GM12865 (cell line): ENCODE measurements around the gene VAC14.

ENCODE experiments used
- DNase-seq: peaks from one replicate; pipeline ENCODE4 v3.0.0; 2010; ENCODE audit warnings: low read depth
- H3K4me3 ChIP-seq: 2 replicates; pipeline ENCODE4 v1.5.1; 2011; ENCODE audit warnings: mild to moderate bottlenecking, low read depth, low read length, control low read depth
- TF ChIP-seq, protein P1 (sequence below): IDR thresholded peaks from 2 replicates; pipeline ENCODE4 v1.5.1; 2011; ENCODE audit warnings: low read length, control low read depth, low read depth, inconsistent platforms; ENCODE audit not compliant: insufficient read depth; ENCODE audit errors: missing control alignments

Gene VAC14

DNA sequence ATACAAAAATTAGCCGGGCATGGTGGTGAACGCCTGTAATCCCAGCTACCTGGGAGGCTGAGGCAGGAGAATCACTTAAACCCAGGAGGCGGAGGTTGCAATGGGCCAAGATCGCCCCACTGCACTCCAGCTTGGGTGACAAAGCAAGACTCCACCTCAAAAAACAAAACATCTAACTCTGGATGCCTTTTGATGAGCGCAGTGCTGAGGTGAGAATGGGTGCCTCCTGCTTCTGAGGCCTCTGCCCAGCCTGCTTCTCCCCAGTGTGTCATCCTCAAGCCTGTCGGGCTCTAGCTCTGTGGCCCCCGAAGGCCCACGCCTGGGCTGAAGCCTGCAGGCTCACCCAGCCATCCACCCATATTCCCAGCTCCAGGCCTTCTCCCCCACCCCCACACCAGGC is 104.6 kb downstream of the VAC14 start:
- DNase-seq = no peak
- TF ChIP-seq, protein P1, sequence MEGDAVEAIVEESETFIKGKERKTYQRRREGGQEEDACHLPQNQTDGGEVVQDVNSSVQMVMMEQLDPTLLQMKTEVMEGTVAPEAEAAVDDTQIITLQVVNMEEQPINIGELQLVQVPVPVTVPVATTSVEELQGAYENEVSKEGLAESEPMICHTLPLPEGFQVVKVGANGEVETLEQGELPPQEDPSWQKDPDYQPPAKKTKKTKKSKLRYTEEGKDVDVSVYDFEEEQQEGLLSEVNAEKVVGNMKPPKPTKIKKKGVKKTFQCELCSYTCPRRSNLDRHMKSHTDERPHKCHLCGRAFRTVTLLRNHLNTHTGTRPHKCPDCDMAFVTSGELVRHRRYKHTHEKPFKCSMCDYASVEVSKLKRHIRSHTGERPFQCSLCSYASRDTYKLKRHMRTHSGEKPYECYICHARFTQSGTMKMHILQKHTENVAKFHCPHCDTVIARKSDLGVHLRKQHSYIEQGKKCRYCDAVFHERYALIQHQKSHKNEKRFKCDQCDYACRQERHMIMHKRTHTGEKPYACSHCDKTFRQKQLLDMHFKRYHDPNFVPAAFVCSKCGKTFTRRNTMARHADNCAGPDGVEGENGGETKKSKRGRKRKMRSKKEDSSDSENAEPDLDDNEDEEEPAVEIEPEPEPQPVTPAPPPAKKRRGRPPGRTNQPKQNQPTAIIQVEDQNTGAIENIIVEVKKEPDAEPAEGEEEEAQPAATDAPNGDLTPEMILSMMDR = no peak
- no peak overlapping the region for H3K4me3 ChIP-seq

DNA sequence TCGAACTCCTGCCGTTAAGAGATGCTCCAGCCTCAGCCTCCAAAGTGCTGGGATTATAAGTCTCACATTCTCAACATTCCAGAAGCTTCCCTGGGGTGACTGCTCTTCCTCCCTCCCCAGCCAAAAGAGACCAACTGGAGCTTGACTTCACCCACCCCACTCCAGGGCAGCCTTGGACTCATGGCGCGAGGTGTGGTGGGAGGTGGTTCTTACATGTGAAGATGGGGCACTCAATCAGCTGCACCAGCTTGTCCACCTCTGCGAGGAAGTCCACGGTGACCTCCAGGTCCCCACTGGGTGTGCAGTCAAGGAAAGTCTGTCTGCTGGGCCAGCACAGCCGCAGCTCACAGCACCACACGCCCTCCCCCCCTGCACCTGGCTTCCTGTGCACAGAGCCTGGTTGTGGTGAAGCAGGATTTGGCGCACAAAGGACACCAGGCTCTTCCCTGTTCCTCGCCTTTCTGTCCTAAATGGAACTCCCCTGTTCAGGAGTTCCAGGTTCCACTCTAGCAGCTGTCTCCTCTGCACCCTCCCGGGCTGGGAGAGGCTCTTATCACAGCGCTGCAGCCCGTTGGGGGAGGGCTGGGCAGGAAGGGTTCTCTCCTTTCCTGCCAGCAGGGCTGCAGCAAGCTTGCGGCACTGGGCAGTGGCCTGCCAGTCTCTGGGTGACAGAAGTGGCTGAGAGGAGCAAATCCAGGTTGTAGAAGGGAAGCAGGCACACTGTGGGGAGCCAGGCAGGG is 105.5 kb downstream of the VAC14 start:
- TF ChIP-seq, protein P1 = no peak
- H3K4me3 ChIP-seq = no peak overlapping the region
- DNase-seq = no peak

DNA sequence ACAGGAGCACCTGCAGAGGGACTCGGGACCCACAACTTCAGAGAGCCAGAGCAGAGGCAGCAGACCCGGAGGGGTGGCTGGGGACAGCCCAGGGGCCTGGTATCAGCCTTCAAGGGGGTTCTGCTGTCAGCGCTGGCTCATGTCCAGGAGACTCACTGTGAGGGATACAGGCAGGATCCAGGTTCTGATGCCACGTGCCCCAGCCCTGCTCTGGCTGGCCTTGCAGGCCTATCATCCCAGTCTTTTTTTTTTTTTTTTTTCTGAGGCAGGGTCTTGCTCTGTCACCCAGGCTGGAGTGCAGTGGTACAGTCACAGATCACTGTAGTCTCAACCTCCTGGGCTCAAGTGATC is 106.1 kb downstream of the VAC14 start:
- H3K4me3 ChIP-seq = no peak overlapping the region
- no peak for DNase-seq
- TF ChIP-seq, protein P1 = no peak

DNA sequence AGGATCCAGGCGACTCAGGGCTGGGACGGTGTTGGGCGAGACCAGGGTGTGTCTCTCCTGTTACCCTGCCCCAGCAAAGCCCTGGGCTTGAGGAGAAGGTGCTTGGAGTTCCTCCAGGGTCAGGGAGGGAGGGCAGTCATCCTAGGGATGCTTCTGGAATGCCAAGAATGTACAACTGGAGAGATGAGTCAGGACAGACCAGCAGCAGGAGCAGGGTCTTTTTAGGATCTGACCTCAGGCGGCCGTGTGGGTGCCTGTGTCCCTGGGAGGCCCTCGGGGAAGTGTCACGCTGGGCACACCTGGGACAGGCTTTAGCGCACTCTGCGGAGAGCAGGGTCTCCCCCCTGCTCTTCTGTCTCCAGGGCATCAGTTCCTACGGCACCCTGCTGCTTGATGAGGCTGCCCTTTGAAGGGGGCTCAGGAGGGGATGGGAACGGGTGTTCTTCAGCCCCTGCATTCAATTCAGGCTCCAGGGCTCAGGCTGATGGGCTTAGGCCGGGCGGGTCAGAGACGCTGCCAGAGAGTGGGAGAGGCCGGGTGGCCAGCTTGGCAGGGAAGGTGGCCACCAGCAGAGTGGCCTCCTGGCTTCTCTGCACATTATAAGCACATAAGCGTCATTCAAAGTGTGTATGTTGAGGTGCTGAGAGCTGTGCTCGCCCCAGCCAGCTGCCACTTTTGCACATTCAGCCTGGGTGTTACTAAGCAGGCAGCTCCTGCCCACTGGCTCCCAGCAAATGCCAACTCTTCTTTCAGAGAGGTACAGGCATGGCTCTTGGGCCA is 106.7 kb downstream of the VAC14 start:
- TF ChIP-seq, protein P1 = no peak
- no peak overlapping the region for H3K4me3 ChIP-seq
- DNase-seq = no peak

DNA sequence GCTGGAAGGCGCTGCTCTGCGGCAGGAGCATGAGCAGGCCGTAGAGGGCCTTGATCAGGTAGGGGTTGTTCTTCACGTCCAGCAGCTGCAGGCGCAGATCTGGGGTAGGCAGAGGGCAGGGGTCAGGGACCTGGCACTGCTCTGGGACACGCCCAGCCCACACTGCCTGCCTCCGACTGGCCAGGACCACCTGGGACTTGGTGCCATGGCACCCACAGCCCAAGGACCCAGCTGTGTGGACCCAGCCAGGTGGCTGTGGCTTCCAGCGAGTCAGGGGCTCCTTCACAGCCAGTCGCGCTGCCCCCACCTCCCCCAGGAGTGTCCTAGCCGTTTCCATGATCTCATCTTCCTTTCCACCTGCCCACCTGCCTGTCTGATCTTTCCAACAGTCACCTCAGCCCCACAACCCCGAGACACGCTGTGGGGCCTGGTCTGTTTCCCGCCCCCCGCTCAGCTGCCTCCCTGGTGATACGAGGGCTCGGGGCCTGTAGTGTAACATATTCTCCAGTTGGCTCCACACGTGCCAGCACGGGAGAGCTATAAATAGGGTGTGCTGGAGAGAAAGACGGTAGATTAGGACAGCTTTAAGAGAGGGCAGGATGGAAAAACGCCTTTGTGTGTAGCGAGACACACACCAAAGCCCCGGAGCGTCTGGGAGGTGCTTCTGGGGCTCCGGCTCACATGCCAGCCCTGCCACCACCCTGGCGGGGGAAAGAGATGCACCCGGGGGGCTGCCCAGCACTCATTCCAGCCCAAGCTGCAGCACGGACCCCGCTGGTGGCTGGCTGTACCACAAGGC is 107.9 kb downstream of the VAC14 start:
- DNase-seq = no peak
- H3K4me3 ChIP-seq = no peak overlapping the region
- TF ChIP-seq, protein P1 = no peak

DNA sequence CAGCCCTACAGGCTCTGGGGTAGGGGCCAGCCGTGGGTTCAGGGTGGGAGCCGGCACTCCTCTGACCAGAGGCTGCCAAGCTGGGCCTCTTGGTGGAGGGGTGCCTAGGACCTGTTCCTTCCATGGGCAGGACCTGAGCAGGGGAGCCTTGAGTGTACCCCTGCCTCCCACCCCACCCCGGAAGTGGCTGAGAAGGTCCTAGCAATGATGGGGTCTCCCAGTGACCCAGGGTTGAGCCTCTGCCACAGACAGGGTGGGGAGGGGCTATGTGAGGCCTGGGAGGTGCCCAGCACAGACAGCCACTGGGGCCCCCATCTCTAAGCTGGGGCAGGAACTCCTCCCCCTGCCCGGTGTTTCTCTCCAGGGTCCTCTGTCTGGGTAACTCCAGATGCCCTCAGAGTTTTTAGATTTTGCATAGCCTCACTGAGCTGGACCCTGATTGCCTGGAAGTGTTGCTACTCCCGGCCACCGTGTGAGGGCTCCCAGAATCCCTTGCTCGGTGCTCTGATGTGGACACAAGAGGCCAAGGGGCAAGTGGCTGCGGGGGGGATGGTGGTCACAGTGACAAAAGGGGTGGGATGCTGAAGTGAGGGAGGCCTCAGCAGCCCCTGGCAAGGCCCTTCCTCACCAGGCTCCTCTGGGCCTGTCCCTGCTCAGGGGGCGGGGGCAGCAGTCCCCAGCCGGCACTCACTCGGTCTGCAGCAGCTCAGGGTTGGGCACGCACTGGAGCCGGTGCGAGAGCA is 108.7 kb downstream of the VAC14 start:
- no peak overlapping the region for H3K4me3 ChIP-seq

More for the DNA sequence above, 108.7 kb downstream of the VAC14 start:
- TF ChIP-seq, protein P1 = no peak
- DNase-seq = no peak
